SK-N-SH treated with all-trans-retinoic acid at 6 μM for 48 hours (cell line): Measurements from ENCODE around the gene DIP2B.
A peak's percentile ranks its signal among the peaks of the same experiment; 100 is the strongest.

Experiments
- ATAC-seq: fragments of 200-7000 bp; cut with Tn5 transposase; 3 replicates; pipeline ENCODE4 v1.9.1; 2020; ENCODE audit warnings: mild to moderate bottlenecking, moderate library complexity
- BACH2 ChIP-seq: fragments of 250-450 bp; sonication (Bioruptor Pico); IDR thresholded peaks from 2 replicates; pipeline ENCODE4 v1.9.0; 2021; ENCODE audit warnings: mild to moderate bottlenecking, borderline replicate concordance
- CREB5 ChIP-seq: fragments of 250-450 bp; sonication (Bioruptor Pico); IDR thresholded peaks from 2 replicates; pipeline ENCODE4 v1.5.1; 2020; ENCODE audit warnings: low read depth, mild to moderate bottlenecking, moderate library complexity
- CSDC2 ChIP-seq: fragments of 250-450 bp; sonication (Bioruptor Pico); IDR thresholded peaks from 2 replicates; pipeline ENCODE4 v1.5.0; 2020; ENCODE audit warnings: mild to moderate bottlenecking, moderate library complexity
- CSRNP3 ChIP-seq: fragments of 250-450 bp; sonication (Bioruptor Pico); IDR thresholded peaks from 2 replicates; pipeline ENCODE4 v1.5.1; 2021; ENCODE audit warnings: mild to moderate bottlenecking, moderate library complexity
- ESRRG ChIP-seq: fragments of 250-450 bp; sonication (Bioruptor Pico); IDR thresholded peaks from 2 replicates; pipeline ENCODE4 v1.6.1; 2021; ENCODE audit warnings: mild to moderate bottlenecking
- GLIS3 ChIP-seq: fragments of 250-450 bp; sonication (Bioruptor Pico); IDR thresholded peaks from 2 replicates; pipeline ENCODE4 v1.5.0; 2020; ENCODE audit warnings: mild to moderate bottlenecking, moderate library complexity
- ISL1 ChIP-seq: fragments of 250-450 bp; sonication (Bioruptor Pico); IDR thresholded peaks from 2 replicates; pipeline ENCODE4 v2.1.2; 2022; ENCODE audit warnings: mild to moderate bottlenecking, moderate library complexity
- OSR1 ChIP-seq: fragments of 250-450 bp; sonication (Bioruptor Pico); IDR thresholded peaks from 2 replicates; pipeline ENCODE4 v1.8.0; 2022; ENCODE audit warnings: moderate library complexity, mild to moderate bottlenecking, inconsistent platforms
- PPARA ChIP-seq: fragments of 250-450 bp; sonication (Bioruptor Pico); IDR thresholded peaks from 2 replicates; pipeline ENCODE4 v1.5.0; 2020; ENCODE audit warnings: mild to moderate bottlenecking, borderline replicate concordance
- RARB ChIP-seq: fragments of 250-450 bp; sonication (Bioruptor Pico); IDR thresholded peaks from 2 replicates; pipeline ENCODE4 v1.8.0; 2021; ENCODE audit warnings: mild to moderate bottlenecking, moderate library complexity
- TCF4 ChIP-seq: fragments of 250-450 bp; sonication (Bioruptor Pico); IDR thresholded peaks from 2 replicates; pipeline ENCODE4 v1.8.0; 2021; ENCODE audit warnings: mild to moderate bottlenecking, moderate library complexity, borderline replicate concordance
- TOX ChIP-seq: fragments of 250-450 bp; sonication (Bioruptor Pico); IDR thresholded peaks from 2 replicates; pipeline ENCODE4 v1.8.0; 2021; ENCODE audit warnings: mild to moderate bottlenecking, moderate library complexity, borderline replicate concordance
- ZC3H10 ChIP-seq: fragments of 250-450 bp; sonication (Bioruptor Pico); IDR thresholded peaks from 2 replicates; pipeline ENCODE4 v1.5.1; 2021; ENCODE audit warnings: mild to moderate bottlenecking, moderate library complexity
- ZFP3 ChIP-seq: fragments of 250-450 bp; sonication (Bioruptor Pico); IDR thresholded peaks from 2 replicates; pipeline ENCODE4 v1.5.0; 2020; ENCODE audit warnings: mild to moderate bottlenecking, moderate library complexity
- ZFP30 ChIP-seq: fragments of 450-650 bp; formaldehyde crosslinking; IDR thresholded peaks from 2 replicates; pipeline ENCODE4 v1.5.0; 2022; ENCODE audit warnings: mild to moderate bottlenecking, moderate library complexity
- ZNF565 ChIP-seq: fragments of 450-650 bp; formaldehyde crosslinking; conservative IDR thresholded peaks from 2 replicates; pipeline ENCODE4 v1.5.0; 2020; ENCODE audit warnings: low read depth, mild to moderate bottlenecking, moderate library complexity
- ZNF70 ChIP-seq: fragments of 450-650 bp; formaldehyde crosslinking; IDR thresholded peaks from 2 replicates; pipeline ENCODE4 v1.5.0; 2020; ENCODE audit warnings: mild to moderate bottlenecking, moderate library complexity
- ZNF8 ChIP-seq: fragments of 450-650 bp; formaldehyde crosslinking; IDR thresholded peaks from 2 replicates; pipeline ENCODE4 v1.5.0; 2020; ENCODE audit warnings: mild to moderate bottlenecking, moderate library complexity
- TF ChIP-seq, protein P1 (sequence below): fragments of 250-450 bp; sonication (Bioruptor Pico); IDR thresholded peaks from 2 replicates; pipeline ENCODE4 v1.5.0; 2020; ENCODE audit warnings: mild to moderate bottlenecking, moderate library complexity
- TF ChIP-seq, protein P2 (sequence below): fragments of 250-450 bp; sonication (Bioruptor Pico); IDR thresholded peaks from 2 replicates; pipeline ENCODE4 v1.8.0; 2021; ENCODE audit warnings: low read depth, mild to moderate bottlenecking, moderate library complexity, borderline replicate concordance

DIP2B gene

GRCh38 chr12:50600364-50600763 is 95.6 kb downstream of the DIP2B start:
- ATAC-seq, result no peak
- TF ChIP-seq CREB5 (CRISPR knock-in tag) (no peak), ISL1 (no peak), ZFP3 (no peak), ZNF565 (no peak), CSRNP3 (CRISPR knock-in tag) (no peak), GLIS3 (CRISPR knock-in tag) (no peak), ZC3H10 (CRISPR knock-in tag) (no peak), ZFP30 (CRISPR knock-in tag) (no peak), CSDC2 (CRISPR knock-in tag) (no peak), OSR1 (CRISPR knock-in tag) (no peak)
- TF ChIP-seq, protein P1, sequence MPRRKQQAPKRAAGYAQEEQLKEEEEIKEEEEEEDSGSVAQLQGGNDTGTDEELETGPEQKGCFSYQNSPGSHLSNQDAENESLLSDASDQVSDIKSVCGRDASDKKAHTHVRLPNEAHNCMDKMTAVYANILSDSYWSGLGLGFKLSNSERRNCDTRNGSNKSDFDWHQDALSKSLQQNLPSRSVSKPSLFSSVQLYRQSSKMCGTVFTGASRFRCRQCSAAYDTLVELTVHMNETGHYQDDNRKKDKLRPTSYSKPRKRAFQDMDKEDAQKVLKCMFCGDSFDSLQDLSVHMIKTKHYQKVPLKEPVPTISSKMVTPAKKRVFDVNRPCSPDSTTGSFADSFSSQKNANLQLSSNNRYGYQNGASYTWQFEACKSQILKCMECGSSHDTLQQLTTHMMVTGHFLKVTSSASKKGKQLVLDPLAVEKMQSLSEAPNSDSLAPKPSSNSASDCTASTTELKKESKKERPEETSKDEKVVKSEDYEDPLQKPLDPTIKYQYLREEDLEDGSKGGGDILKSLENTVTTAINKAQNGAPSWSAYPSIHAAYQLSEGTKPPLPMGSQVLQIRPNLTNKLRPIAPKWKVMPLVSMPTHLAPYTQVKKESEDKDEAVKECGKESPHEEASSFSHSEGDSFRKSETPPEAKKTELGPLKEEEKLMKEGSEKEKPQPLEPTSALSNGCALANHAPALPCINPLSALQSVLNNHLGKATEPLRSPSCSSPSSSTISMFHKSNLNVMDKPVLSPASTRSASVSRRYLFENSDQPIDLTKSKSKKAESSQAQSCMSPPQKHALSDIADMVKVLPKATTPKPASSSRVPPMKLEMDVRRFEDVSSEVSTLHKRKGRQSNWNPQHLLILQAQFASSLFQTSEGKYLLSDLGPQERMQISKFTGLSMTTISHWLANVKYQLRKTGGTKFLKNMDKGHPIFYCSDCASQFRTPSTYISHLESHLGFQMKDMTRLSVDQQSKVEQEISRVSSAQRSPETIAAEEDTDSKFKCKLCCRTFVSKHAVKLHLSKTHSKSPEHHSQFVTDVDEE (CRISPR knock-in tag), result no peak

DNA sequence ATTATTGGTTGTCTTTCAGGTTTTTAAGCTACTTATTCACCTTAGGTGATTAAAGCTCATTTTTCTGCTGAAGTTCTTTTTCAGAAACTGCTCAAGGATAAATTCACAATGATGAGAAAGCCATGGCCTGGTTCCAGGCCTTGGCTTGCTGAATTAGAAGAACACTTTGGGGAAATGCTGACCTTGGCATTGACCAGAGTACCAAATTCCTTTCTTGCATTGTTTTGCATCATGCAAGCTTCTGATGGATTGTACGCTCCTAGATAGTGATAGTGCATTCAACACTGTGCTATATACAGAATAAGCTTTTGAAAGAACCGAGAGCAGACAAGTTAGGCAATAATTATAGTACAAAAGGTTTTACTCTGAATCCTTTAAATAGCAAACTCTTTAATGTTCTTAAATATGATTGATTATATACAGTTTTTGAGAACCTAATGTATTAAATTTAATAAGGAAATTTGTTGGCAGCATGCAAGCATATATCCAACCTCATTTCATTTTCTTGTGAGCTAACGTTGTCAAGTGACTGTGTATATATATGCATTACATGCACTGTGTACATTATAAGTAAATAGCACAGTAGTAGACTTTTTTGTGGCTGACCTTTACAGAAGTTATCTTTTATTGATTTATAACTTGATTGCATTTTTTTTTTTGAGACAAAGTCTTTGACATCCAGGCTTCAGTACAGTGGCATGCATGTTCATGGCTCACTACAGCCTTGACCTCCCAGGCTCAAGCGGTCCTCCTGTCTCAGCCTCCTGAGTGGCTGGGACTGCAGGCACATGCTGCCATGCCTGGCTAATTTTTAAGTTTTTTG is 99.2 kb downstream of the DIP2B start:
- peak; percentile 76 for ATAC-seq
- TF ChIP-seq ISL1 (peak; percentile 84), ZC3H10 (CRISPR knock-in tag) (no peak), ZNF70 (CRISPR knock-in tag) (no peak), GLIS3 (CRISPR knock-in tag) (no peak), ESRRG (CRISPR knock-in tag) (no peak)

DNA sequence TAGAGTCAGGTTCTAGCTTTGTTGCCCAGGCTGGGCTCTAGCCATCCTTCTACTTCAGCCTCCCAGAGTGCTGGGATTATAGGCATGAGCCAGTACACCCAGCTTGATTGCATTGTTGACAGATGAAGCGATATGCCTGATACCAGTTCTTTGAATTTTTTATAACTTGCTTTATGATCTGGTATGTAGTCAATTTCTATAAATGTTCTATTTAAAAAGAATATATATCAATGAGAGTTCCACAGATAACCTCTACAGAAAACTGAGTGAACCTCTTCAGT is 99.8 kb downstream of the DIP2B start:
- no peak for ATAC-seq
- TF ChIP-seq, protein P2, sequence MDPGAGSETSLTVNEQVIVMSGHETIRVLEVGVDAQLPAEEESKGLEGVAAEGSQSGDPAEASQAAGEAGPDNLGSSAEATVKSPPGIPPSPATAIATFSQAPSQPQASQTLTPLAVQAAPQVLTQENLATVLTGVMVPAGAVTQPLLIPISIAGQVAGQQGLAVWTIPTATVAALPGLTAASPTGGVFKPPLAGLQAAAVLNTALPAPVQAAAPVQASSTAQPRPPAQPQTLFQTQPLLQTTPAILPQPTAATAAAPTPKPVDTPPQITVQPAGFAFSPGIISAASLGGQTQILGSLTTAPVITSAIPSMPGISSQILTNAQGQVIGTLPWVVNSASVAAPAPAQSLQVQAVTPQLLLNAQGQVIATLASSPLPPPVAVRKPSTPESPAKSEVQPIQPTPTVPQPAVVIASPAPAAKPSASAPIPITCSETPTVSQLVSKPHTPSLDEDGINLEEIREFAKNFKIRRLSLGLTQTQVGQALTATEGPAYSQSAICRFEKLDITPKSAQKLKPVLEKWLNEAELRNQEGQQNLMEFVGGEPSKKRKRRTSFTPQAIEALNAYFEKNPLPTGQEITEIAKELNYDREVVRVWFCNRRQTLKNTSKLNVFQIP (CRISPR knock-in tag), result no peak

- no peak for ATAC-seq
- TF ChIP-seq TOX (CRISPR knock-in tag) (no peak), ZNF8 (CRISPR knock-in tag) (no peak), PPARA (no peak), BACH2 (CRISPR knock-in tag) (no peak), TCF4 (CRISPR knock-in tag) (no peak), ZFP3 (no peak), CSRNP3 (CRISPR knock-in tag) (no peak), RARB (CRISPR knock-in tag) (no peak), ISL1 (no peak), ESRRG (CRISPR knock-in tag) (no peak), OSR1 (CRISPR knock-in tag) (no peak)
- TF ChIP-seq, protein P1 (CRISPR knock-in tag), result no peak
- TF ChIP-seq, protein P2 (CRISPR knock-in tag), result no peak
Measured at GRCh38 chr12:50606675-50607375, 102.0 kb downstream of the DIP2B start.
